GM11168 (cell line): ENCODE results near the gene CFAP410.

Source experiments
- in situ Hi-C: fragments of 300-500 bp; cut with MboI; formaldehyde crosslinking; loops from one replicate; pipeline ENCODE4 v1.12.0; 2022; ENCODE audit warnings: low sequenced_read_pairs; ENCODE audit not compliant: unreplicated experiment

CFAP410 gene

DNA sequence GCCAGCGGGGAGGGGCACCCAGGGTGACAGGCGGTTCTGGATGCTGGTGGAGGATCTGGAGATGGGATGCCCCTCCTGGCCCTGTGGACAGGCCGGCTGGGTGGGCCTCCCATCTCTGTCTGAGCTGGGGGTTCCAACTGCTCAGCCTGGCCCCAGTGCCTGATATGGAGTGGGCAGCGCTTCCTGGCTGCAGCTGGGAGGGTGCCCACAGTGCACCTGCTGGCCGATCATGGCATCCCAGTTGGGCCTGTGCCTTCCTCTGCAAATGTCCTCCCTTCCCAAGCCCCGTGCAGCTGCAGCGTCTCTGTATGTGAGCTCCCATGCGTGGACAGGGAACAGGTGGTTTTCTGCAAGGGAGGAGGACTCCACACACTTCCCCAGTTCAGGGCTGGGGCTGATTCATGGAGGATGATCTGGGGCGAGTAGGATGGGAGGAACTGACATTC is 37.2 kb downstream of the CFAP410 start:
- in situ Hi-C loops, result no loop called here

- in situ Hi-C loops, result no loop called here
Measured at GRCh38 chr21:44301141-44301540, 38.0 kb downstream of the CFAP410 start.

DNA sequence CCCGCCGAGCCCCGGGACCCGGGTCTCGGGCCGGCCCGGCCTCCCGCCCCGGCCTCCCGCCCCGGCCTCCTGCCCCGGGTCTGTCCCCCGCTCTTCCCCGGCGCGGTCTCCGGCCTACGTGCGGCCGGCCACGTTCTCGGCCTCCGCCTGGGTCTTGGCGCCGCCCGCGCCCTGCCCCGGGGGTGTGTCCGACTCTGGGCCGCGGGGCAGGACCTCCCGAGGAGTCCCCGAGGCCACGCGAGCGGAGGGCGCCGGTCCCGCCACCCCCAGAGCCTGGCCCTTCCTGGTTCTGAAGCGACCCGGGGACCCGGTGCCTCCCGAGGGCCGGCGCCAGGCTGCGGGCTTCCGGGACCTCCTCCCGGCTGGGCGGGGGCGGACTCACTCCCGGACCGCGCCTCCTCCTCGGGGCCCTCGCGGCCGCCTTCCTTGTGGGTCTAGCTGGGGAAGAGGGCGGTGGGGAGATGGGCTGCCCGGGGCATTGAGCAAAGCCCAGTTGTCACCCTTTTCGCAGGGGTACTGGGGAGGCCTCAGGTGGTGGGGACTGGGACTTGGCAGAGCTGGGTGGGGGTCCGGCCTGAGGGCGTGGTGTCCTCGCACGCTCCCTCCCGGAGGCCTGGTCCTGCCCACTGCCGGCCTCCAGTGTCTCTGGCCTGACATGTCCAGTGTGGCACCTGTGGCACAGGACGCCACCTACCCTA is 38.8 kb downstream of the CFAP410 start:
- in situ Hi-C loops, result no loop called here

DNA sequence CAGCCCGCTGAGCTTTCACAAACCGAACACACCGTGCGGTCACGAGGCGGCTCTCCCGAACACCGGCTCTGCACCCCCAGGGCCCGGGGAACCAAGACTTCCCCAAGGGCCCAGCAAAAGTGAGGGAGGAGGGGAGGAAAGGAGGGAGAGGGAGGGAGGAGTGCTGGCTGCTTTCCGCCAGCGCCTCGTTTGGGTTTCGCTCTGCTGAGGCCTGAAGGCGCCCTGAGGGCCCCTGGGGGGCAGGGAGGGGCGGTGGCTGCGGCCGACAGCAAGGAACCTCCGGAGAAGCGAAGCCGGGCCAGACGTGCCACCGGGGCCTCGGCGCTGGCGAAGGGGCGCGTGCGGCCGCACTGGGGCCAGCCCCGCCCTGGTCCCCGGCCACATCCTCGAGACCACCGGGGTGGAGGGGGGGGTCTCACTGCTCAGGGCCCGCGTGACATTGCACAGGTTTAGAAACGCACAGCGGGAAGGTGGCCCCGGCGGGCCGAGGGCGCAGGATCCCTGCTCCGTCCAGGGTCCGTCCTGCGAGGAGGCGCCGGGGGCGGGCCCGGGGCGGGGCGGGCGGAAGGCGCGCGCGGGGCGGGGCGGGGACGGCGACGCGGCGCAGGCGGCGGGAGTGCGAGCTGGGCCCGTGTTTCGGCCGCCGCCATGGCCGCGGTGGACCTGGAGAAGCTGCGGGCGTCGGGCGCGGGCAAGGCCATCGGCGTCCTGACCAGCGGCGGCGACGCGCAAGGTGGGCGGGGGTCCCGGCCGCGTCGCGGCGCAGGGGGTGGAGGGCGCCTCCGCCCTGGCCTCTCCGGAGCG is 39.5 kb downstream of the CFAP410 start, which contains the start of gene PFKL:
Gene PFKL, plus strand, starts transcription at position 596 of the 804 bp plus-strand sequence. Its CDS starts 53 bp downstream, at position 649.
- in situ Hi-C loops, result loop anchor here (25.0 kb wide), 1 partner anchor 162 kb away; the partner anchor contains the start of gene GATD3

GRCh38 chr21:44299085-44299457 is 40.1 kb downstream of the CFAP410 start:
- in situ Hi-C loops, result loop anchor here (25.0 kb wide), 1 partner anchor 162 kb away; the partner anchor contains the start of gene GATD3

DNA sequence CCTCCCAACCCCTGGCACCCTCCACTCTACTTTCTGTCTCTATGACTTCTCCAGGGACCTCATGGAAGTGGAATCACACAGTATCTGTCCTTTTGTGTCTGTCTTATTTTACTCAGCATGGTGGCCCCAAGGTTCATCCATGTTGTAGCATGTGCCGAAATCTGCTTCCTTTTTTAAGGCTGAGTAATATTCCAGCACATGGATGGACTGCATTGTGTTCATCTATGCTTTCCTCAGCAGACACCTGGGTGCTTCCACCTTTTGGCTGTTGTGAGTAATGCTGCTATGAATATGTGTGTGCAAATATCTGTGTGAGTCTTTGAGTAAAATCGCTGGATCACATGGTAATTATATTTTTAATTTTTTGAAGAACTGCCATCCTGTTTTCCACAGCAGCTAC is 40.9 kb downstream of the CFAP410 start:
- in situ Hi-C loops, result loop anchor here (25.0 kb wide), 1 partner anchor 161 kb away; the partner anchor contains the start of gene GATD3

DNA sequence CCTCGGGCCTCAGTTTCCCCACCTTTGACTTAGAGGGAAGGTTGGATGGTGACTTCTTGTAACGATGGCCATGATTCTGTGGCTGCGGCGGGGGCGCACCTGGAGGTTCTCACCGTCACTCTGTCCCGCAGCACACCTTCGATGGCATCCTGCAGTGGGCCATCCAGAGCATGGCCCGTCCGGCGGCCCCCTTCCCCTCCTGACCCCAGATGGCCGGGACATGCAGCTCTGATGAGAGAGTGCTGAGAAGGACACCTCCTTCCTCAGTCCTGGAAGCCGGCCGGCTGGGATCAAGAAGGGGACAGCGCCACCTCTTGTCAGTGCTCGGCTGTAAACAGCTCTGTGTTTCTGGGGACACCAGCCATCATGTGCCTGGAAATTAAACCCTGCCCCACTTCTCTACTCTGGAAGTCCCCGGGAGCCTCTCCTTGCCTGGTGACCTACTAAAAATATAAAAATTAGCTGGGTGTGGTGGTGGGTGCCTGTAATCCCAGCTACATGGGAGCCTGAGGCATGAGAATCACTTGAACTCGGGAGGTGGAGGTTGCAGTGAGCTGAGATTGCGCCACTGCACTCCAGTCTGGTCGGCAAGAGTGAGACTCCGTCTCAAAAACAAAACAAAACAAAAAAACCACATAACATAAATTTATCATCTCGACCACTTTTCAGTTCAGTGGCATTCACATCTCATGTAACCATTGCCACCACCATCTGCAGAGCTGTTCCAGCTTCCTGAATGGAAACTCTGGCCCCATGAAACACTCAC is 41.5 kb downstream of the CFAP410 start:
- in situ Hi-C loops, result loop anchor here (25.0 kb wide), 1 partner anchor 160 kb away; the partner anchor contains the start of gene GATD3

GRCh38 chr21:44296916-44297315 is 42.3 kb downstream of the CFAP410 start:
- in situ Hi-C loops, result loop anchor here (25.0 kb wide), 1 partner anchor 160 kb away; the partner anchor contains the start of gene GATD3

DNA sequence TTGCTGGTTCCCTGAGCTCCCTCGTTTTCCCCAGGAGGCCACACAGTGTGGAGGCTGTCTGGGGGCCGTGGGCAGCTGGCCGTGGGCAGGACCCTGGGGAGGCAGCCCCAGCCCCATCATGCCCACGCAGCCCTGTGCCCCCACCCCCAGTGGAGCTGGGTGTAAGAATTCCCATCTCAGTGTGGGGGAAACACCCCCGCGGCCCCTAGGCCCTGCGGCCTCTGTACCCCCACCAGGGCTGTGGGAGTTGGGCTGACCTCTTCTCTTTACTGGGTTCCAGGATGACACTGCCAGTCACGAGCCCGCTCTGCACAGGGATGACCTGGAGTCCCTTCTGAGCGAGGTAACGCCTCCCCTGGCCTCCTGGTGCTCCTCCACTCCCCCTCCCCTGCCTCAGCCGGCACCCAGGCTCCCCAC is 43.1 kb downstream of the CFAP410 start:
- in situ Hi-C loops, result loop anchor here (25.0 kb wide), 1 partner anchor 159 kb away; the partner anchor contains the start of gene GATD3

DNA sequence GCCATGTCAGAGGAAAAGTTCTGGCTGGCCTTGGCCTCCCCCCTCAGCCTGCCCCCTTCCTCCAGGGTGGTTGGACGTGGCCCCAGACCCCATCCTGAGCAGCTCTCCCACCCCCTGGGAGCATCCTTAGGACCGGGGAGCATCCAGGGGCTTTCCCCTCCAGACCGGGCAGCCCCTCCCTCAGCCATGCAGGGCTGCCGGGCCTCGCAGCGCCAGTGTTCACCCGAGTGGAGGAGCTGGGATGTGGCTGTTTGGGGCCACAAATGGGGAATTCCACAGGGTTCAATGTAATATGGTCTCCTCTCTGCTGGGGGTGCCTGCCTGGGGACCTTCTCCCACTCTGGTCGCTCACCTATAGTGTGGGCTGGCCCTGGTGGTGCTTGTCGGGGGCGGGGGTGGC is 43.5 kb downstream of the CFAP410 start:
- in situ Hi-C loops, result loop anchor here (25.0 kb wide), 1 partner anchor 158 kb away; the partner anchor contains the start of gene GATD3

GRCh38 chr21:44295163-44295573 is 44.0 kb downstream of the CFAP410 start:
- in situ Hi-C loops, result loop anchor here (25.0 kb wide), 1 partner anchor 158 kb away; the partner anchor contains the start of gene GATD3

- in situ Hi-C loops, result loop anchor here (25.0 kb wide), 1 partner anchor 157 kb away; the partner anchor contains the start of gene GATD3
Measured at GRCh38 chr21:44294391-44295162, 44.6 kb downstream of the CFAP410 start.

GRCh38 chr21:44293551-44294231 is 45.5 kb downstream of the CFAP410 start:
- in situ Hi-C loops, result loop anchor here (25.0 kb wide), 1 partner anchor 156 kb away; the partner anchor contains the start of gene GATD3

GRCh38 chr21:44292812-44293195 is 46.4 kb downstream of the CFAP410 start:
- in situ Hi-C loops, result loop anchor here (25.0 kb wide), 1 partner anchor 156 kb away; the partner anchor contains the start of gene GATD3

DNA sequence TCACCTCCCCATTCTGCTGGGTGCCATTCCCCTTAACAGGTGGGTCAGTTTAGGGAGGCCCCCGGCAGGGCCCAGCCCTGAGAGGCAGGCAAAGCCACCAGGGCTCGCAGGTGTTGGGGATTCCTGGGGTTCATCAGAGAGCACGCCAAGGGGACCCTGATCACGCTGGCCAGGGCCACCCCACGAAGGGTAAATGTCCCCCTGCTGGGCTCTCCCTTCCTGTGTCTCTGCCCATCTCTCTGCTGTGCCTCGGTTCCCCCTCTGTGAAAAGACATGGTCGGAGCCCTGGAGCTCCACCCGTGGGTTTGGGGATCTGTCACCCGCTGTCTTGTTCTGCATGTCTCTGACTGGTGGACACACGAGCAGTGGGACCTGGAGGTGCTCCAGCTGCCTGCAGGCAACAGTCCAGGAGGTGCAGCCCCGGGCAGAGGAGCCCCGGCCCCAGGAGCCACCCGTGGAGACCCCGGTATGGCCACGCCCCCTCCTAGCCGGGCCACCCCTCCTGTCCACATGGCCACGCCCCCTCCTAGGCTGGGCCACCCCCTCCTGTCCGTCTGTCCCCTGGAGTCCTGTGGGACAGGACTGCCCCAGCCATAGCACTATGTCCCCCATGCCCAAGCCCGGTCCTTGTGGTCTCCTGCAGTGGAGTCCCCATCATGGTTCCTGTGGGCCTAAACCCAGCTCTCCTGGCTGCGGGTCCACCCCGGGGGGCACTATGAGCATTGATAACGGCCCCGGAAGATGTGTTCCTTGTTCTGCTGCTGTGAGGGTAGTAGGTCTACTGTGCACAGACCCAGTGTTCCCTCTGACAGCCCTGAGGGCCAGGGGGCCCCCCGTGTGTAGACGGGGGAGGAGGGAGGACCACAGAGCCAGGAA is 47.0 kb downstream of the CFAP410 start:
- in situ Hi-C loops, result loop anchor here (25.0 kb wide), 1 partner anchor 155 kb away; the partner anchor contains the start of gene GATD3

DNA sequence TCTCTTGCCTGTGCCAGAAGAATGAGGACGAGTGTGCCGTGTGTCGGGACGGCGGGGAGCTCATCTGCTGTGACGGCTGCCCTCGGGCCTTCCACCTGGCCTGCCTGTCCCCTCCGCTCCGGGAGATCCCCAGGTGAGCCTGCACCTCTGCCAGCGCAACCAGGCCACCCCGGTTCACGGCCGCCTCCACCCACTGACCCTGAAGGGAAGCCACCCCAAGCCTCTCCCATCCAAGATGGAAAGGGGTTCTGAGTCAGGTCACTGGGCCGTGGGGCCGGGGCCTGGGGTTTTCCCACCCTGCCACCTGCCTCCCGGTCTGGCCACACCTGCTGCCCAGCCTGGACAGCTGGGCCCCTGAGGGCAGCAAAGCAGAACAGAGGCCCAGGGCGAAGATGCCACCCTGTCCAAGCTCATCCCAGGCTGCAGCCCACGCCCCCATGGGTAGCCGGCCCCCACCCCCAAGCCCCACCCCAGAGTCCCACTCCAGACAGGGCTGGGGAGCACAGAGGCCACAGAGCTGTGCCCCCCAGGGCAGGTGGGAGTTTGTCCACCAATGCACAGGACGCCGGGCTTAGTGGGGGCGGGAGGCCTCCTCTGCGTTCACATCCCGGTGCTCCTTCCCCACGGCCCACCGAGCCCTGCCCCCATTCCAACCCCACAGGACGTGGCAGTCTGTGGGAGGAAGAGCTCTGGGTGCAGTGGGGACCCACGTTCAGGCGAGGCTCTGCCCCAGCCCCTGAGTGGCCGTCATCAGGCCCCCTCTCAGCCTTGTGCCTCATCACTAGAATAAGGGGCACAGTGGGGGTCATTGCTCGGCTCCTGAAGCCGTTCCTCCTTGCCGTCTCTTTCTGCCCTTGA is 47.9 kb downstream of the CFAP410 start:
- in situ Hi-C loops, result loop anchor here (25.0 kb wide), 1 partner anchor 154 kb away; the partner anchor contains the start of gene GATD3
